HL-60 (cell line): ENCODE results near the gene MKRN2.

Experiments
- CTCF ChIP-seq: IDR thresholded peaks from one replicate; pipeline ENCODE4 v1.5.1; 2011; ENCODE audit warnings: low read length, control low read depth, inconsistent platforms; ENCODE audit not compliant: insufficient read depth
- GABPA ChIP-seq: IDR thresholded peaks from 2 replicates; pipeline ENCODE4 v1.6.1; 2012; ENCODE audit warnings: low read depth
- POLR2AphosphoS5 ChIP-seq: IDR thresholded peaks from 2 replicates; pipeline ENCODE4 v1.6.1; 2012; ENCODE audit warnings: low read depth
- TF ChIP-seq, protein P1 (sequence below): IDR thresholded peaks from 2 replicates; pipeline ENCODE4 v1.6.1; 2012; ENCODE audit warnings: low read depth; ENCODE audit not compliant: insufficient replicate concordance

- no peak for TF ChIP-seq CTCF
- TF ChIP-seq, protein P1, sequence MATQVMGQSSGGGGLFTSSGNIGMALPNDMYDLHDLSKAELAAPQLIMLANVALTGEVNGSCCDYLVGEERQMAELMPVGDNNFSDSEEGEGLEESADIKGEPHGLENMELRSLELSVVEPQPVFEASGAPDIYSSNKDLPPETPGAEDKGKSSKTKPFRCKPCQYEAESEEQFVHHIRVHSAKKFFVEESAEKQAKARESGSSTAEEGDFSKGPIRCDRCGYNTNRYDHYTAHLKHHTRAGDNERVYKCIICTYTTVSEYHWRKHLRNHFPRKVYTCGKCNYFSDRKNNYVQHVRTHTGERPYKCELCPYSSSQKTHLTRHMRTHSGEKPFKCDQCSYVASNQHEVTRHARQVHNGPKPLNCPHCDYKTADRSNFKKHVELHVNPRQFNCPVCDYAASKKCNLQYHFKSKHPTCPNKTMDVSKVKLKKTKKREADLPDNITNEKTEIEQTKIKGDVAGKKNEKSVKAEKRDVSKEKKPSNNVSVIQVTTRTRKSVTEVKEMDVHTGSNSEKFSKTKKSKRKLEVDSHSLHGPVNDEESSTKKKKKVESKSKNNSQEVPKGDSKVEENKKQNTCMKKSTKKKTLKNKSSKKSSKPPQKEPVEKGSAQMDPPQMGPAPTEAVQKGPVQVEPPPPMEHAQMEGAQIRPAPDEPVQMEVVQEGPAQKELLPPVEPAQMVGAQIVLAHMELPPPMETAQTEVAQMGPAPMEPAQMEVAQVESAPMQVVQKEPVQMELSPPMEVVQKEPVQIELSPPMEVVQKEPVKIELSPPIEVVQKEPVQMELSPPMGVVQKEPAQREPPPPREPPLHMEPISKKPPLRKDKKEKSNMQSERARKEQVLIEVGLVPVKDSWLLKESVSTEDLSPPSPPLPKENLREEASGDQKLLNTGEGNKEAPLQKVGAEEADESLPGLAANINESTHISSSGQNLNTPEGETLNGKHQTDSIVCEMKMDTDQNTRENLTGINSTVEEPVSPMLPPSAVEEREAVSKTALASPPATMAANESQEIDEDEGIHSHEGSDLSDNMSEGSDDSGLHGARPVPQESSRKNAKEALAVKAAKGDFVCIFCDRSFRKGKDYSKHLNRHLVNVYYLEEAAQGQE = no peak
- TF ChIP-seq GABPA = no peak
- TF ChIP-seq POLR2AphosphoS5 = no peak
These were observed 2.6 kb downstream of the MKRN2 start for GRCh38 chr3:12559520-12559919.
